Renal pelvis (tissue), 4 donors: ENCODE data around the gene NR6A1. TPM values are rescaled to one million over a fixed set of nuclear protein-coding genes. Genes with fewer than 3 reads are reported as not detected.
"Not testable (repeated sequence)": the region's sequence is repeated elsewhere in the genome, so short reads cannot be mapped to it uniquely, and the experiment has no call there.

Experiments used
- DNase-seq: peaks from one replicate; pipeline ENCODE4 v3.0.0-alpha.2; 2013
- polyA plus RNA-seq, 3 donors: library from polyadenylated mRNA; unstranded; fragments of 120-200 nt; gene quantifications; one replicate each; pipeline ENCODE4 v1.2.1, GENCODE V29; 2013; ENCODE audit not compliant: insufficient read length in 3 of 3

NR6A1 gene
- polyA plus RNA-seq, 3 donors, result 1.0 to 1.9 (median 1.6) TPM

DNA sequence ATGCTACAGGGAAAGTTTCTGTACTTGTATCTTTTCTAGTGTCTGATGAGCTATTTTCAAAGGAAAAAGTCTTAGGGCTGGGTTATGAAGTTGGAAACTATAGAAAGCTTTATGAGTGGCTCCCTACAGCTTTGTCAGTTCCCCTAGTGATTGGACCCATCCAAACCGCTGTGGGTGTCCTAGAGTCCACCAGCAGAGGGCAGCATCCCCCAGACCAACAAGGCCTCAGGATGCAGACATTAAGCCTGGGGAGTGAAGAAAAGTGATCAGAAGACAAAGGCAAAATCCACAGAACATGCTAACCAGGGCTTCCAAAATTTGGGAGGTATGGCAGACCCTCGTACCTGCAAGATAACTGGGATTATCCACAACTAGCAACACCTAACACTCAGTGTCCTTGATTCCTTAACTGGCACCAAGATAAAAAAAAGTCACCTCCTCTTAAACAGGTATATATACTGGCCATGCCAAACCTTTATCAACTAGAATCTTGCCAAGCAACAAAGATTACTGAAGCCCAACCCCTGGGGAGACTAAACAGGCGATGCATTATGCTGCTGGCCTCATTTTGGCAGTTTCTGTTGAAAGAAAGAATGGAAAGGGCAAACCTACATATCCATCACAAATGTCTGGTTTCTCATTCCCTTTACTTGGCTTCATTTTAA, 153.5 kb downstream of the NR6A1 start:
- DNase-seq, result peak; percentile 77

- no peak for DNase-seq
Observed at GRCh38 chr9:124616961-124617360, 154.2 kb downstream of the NR6A1 start.

GRCh38 chr9:124615840-124616239, 155.3 kb downstream of the NR6A1 start:
- not testable (repeated sequence) for DNase-seq

GRCh38 chr9:124615100-124615742, 155.9 kb downstream of the NR6A1 start:
- DNase-seq, result no peak

DNA sequence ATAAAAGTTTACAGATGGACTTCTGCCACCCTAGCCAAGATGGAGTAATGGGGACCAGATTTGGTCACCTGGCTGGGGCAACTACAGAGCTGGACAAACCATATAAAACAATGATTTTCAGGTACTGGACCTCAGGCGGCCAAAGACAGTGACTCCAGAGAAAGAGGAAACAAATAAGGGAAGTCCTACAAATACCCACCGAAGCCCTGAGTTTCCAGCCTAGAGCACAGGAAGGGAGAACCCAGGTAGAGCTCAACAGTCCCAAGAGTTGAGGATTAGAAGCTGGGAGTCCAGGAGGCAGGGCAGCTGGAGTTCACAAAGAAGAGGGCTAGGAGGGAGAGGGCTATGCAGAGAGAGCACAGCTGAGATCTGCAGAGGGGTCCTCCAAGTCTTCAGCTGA, 157.3 kb downstream of the NR6A1 start:
- DNase-seq, result no peak

- DNase-seq, result no peak
Observed at GRCh38 chr9:124611106-124611505, 160.0 kb downstream of the NR6A1 start.

GRCh38 chr9:124606027-124606426, 165.1 kb downstream of the NR6A1 start:
- no peak for DNase-seq

GRCh38 chr9:124605258-124605657, 165.9 kb downstream of the NR6A1 start:
- no peak for DNase-seq

DNA sequence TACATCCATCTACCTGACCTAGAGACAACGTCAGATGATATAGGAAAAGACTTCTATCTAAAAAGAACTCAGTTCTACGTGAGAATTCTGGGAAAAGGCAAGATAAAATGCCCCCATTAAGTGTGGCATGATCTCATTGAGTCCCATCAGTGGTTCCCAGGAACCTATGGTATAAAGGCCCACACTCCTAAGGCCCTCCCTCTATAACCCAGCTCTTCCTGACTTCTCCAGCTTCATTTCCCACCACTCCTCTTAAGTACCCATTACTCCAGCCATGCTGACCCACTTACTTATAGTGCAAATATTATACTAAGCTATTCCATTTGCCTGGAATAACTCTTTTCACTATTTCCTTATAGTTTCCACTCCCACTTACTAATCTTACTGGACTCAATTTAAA, 168.5 kb downstream of the NR6A1 start:
- no peak for DNase-seq

DNA sequence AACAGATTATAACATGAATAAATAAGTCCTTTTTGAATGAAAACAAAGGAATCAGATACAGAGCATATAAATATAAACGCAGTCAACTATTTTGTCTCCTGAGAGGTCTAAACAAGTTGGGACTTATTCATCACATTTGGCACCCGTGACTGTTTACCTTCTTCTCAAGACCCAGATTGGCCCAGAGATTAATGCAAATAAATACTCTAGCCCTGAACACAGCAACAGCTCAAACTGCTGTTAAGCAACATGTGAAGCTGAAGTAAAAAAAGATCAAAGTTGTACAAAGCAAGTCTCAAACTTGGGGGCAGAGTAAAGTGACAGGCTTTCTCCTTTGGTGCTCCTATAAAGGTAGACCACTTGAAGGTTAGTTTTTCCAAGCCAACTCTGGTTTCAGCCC, 168.9 kb downstream of the NR6A1 start:
- no peak for DNase-seq

DNA sequence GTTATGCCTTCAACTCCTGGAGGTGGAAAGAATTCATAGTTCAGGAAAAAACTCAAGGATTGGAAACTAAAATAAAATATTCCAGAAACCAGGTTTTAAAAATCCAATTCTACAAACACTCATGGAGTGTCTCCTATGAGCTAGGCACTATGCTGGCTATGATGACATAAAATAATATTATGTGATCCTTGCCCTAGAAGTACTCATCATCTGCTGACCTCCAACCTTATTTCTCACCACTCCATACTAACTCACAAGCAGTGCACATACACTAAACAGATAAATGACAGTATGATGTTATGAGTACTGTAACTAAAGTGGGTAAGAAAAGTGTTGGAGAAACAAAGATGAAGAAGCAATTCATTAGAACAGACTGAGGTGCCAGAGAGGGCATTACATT, 170.7 kb downstream of the NR6A1 start:
- no peak for DNase-seq

GRCh38 chr9:124599121-124599795, 171.9 kb downstream of the NR6A1 start:
- no peak for DNase-seq

DNA sequence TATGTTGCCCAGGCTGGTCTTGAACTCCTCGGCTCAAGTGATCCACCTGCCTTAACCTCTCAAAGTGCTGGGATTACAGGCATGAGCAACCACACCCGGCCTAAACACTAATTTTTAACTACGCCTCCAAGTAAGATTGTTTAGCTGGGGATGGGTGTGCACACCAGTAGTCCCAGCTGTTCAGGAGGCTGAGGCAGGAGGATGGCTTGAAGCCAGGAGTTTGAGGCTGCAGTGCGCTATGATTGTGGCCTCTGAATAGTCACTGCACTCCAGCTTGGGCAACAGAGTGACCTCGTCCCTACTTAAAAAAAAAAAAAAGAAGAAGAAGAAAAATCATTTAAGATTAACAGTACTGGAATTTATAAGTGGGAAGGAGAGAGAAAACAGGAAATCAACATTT, 173.1 kb downstream of the NR6A1 start:
- DNase-seq, result no peak

DNA sequence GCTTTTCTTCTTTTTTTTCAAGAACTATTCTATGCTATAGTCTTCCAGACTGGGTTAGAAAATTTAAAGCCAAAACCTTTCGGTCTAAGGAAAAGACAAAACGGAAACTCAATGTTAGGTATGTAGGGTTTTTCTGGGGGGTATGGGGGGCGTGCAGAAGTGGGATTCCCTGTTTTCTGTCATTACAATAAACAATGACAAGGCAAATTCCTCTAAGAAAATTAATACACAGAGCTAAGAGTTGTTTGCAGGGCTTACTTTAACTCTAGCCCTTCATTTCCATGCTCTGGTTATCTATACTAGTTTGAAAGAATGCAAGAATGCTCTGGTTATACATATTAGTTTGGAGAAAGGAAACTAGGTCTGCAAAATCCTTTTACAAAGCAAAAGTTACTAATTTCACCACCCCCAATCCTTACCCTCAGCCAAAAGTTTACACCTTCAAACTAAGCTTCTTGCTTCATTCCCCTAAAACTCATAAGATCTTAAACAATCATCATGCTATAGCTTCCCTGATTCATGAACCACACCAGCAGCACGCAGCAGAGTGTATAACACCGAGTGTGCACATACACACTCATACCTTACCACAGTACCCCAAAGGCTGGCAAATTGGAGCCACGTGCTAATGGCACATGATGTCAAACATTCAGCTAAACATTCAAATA, 174.8 kb downstream of the NR6A1 start:
- DNase-seq, result no peak

- no peak for DNase-seq
Observed at GRCh38 chr9:124595743-124596142, 175.4 kb downstream of the NR6A1 start.

DNA sequence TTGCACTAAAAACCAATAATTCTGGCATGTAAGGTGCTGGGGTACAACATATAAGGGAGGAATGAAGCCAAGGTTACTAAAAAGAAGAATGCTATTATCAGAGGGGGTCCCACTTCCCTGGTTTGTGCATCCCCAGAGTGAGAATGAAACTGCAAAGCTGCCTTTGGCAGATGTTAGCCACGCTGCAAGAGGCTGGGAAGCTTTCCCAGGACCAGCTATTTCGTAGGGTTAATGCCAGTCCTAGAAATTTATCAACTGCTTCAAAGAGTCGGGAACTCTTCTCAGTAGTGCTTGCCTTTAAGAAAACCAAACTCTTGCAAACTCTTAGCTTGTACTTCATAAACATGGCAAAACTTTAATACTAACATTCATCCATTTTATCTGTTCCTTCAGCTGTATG, 176.4 kb downstream of the NR6A1 start:
- DNase-seq, result no peak

GRCh38 chr9:124594225-124594624, 176.9 kb downstream of the NR6A1 start:
- DNase-seq, result no peak

DNA sequence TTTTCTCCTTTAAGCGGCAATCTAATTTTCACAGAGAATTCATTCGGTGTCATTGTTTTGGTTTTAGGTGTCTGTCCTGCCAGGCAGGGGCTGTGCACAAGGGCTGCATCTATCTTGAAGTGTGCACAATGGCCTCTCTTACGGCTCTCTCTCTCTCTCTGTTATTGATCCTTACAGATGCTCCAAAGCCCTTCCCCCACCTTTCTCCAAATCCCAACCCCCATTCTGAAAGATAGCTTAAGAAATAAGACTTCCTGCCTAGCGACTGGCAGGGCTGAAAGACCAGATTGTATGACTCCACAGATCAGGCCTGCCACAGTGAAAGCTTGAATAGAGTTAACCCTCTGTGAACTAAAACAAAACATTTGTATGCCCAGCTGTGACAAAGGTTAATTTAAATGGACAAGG, 177.5 kb downstream of the NR6A1 start:
- DNase-seq, result no peak

GRCh38 chr9:124593200-124593599, 177.9 kb downstream of the NR6A1 start:
- DNase-seq, result no peak

DNA sequence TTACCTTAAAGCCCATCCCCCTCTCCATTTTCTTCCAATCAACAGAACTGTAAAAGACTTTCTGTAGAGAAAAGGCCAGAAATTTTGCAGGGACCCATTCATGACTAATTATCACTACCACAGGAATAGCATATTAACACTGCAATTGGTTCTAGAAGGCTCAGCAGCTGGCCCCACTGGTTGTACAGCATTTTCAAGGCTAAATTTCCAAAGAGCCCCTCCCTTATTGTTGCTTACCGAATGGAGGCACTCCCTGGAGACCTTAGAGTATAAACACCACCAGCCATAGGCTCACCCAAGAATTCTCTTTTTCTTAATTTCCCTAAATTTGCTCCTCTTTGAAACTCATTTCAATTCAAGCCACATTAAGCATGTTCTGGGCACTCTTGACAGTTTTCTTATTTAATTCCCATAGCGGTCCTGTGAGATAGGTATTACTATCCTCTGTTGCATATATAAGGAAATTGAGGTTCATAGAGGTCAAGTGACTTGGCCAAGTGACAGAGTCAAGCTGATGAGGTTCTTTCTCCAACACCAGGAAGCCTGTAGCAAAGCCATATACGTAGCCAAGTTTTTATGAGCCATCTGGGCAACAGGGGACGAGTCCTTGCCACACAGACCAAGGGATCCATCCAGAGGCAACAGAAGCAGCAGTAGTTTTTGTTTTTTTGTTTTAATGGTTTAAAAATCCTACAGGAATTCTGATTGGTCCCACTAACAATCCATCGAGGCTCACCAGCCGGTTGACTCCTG, 180.0 kb downstream of the NR6A1 start:
- no peak for DNase-seq

GRCh38 chr9:124584631-124585030, 186.5 kb downstream of the NR6A1 start:
- DNase-seq, result peak; percentile 53

DNA sequence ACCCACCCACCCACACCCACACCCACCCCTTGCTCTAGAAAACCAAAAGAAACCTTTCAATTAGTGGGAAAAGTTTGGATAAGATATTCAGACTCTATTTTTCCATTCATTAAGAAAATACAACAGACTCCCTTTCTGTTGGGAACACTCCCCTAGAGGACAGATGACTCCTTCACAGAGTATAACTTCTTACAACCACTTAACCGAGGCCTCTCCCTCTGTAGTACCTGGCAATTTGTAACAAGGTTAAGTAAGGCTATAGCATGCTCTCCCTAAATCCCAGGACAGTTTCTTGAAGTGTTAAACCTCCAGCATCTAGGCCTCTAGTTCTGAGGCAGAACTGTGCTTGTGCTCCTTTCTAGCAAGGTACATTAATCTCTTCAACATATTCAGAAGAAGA, 188.0 kb downstream of the NR6A1 start:
- no peak for DNase-seq
